Calu3 (cell line): ENCODE measurements around the gene RUBCN. TPM values are rescaled to one million over a fixed set of nuclear protein-coding genes. Genes with fewer than 3 reads are reported as not detected.

Experiments
- BruUV-seq: library from RNA; stranded (reverse); fragments of 400-500 nt; replicated peaks from 2 replicates; lab custom pipeline; 2021; lab: Mats Ljungman, UMichigan
- CTCF ChIA-PET: fragments of 300-600 bp; sonication (Branson Sonifier 250); formaldehyde crosslinking; loops from one replicate; lab custom pipeline; 2022; ENCODE audit warnings: antibody characterized with exemption; lab: Charles Lee
- DNase-seq: peaks from one replicate; pipeline ENCODE4 v3.0.0; 2022
- H3K27ac Mint-ChIP-seq: one replicate; pipeline ENCODE4 v1.8.0; 2022; ENCODE audit warnings: mixed read lengths; ENCODE audit not compliant: unreplicated experiment
- H3K27me3 Mint-ChIP-seq: one replicate; pipeline ENCODE4 v1.8.0; 2022; ENCODE audit warnings: mixed read lengths; ENCODE audit not compliant: unreplicated experiment
- H3K36me3 Mint-ChIP-seq: one replicate; pipeline ENCODE4 v1.8.0; 2022; ENCODE audit warnings: mild to moderate bottlenecking, moderate library complexity, mixed read lengths; ENCODE audit not compliant: insufficient read depth, unreplicated experiment
- H3K4me1 Mint-ChIP-seq: one replicate; pipeline ENCODE4 v1.8.0; 2022; ENCODE audit warnings: mild to moderate bottlenecking, low read depth, mixed read lengths; ENCODE audit not compliant: unreplicated experiment
- H3K4me3 Mint-ChIP-seq: one replicate; pipeline ENCODE4 v1.8.0; 2022; ENCODE audit warnings: mild to moderate bottlenecking, low read depth, moderate library complexity, mixed read lengths; ENCODE audit not compliant: unreplicated experiment
- H3K9me3 Mint-ChIP-seq: one replicate; pipeline ENCODE4 v1.8.0; 2022; ENCODE audit warnings: low read depth, mixed read lengths; ENCODE audit not compliant: unreplicated experiment
- intact Hi-C: fragments of 100-400 bp; cut with micrococcal nuclease; formaldehyde crosslinking; loops from one replicate; pipeline ENCODE4 v1.10.0; 2022; ENCODE audit not compliant: unreplicated experiment
- total RNA-seq: library from RNA; stranded (reverse); gene quantifications from 2 replicates; pipeline ENCODE4 v1.2.3, GENCODE V29; 2022
- TF ChIP-seq, protein P1 (sequence below): fragments of 200-600 bp; IDR thresholded peaks from one replicate; pipeline ENCODE4 v1.8.0; 2022; ENCODE audit warnings: antibody characterized with exemption; ENCODE audit not compliant: unreplicated experiment

Gene RUBCN
- total RNA-seq, 1 experiment from 2014 or later, result 22.9 TPM

DNA sequence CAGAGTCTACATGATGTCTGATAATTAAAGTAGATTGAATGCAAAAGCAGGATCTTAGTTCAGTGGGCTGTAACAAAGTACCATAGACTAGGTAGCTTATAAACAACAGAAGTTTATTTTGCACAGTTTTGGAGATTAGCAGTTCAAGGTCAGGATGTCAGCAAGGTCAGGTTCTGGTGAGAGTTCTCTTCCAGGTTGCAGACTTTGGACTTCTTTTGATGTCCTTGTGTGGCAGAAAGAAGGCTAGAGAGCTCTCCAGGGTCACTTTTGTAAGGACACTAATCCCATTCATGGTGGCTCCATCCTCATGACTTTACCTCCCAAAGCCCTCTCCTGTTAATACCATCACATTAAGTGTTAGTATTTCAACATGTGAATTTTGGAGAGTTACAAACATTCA, 25.1 kb upstream of the RUBCN start:
- Mint-ChIP-seq H3K27ac (no peak overlapping the region), H3K36me3 (no peaks in the 10 kb centered on the region), H3K27me3 (no peaks in the 10 kb centered on the region), H3K9me3 (no peaks in the 10 kb centered on the region), H3K4me3 (no peak overlapping the region), H3K4me1 (no peaks in the 10 kb centered on the region)
- no peak for DNase-seq
- intact Hi-C loops, result no loop called here
- BruUV-seq, result no TSS peak
- TF ChIP-seq, protein P1, sequence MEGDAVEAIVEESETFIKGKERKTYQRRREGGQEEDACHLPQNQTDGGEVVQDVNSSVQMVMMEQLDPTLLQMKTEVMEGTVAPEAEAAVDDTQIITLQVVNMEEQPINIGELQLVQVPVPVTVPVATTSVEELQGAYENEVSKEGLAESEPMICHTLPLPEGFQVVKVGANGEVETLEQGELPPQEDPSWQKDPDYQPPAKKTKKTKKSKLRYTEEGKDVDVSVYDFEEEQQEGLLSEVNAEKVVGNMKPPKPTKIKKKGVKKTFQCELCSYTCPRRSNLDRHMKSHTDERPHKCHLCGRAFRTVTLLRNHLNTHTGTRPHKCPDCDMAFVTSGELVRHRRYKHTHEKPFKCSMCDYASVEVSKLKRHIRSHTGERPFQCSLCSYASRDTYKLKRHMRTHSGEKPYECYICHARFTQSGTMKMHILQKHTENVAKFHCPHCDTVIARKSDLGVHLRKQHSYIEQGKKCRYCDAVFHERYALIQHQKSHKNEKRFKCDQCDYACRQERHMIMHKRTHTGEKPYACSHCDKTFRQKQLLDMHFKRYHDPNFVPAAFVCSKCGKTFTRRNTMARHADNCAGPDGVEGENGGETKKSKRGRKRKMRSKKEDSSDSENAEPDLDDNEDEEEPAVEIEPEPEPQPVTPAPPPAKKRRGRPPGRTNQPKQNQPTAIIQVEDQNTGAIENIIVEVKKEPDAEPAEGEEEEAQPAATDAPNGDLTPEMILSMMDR, result no peak
- CTCF ChIA-PET, result interaction anchor here (0.5 to 0.6 kb wide), 2 partner anchors 12 to 35 kb away, joined by 3 to 4 read pairs; no protein-coding TSS in a partner anchor

DNA sequence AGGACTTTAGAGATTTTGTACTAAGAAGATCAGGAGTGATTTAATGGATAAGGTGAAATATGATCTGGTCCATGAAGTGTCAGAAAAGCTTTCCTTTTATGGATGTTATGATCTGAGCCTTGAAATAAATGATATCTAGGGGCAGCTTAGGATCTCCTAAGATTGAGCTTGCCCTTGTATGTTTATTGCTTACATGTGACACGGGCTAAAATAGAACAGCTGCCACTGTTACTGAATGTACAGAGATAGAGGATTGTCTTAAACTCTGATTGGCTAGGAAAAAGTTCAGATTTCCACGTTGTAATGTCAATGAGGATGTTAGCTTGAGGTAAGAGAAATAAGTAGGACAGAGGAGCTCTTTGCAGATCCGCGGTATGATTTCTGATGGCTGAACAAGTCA, 21.8 kb upstream of the RUBCN start:
- Mint-ChIP-seq H3K4me1 (no peaks in the 10 kb centered on the region), H3K36me3 (no peaks in the 10 kb centered on the region), H3K9me3 (no peaks in the 10 kb centered on the region), H3K27me3 (no peaks in the 10 kb centered on the region), H3K27ac (no peak overlapping the region), H3K4me3 (no peak overlapping the region)
- intact Hi-C loops, result no loop called here
- BruUV-seq, result no TSS peak
- CTCF ChIA-PET, result no interaction called here
- no peak for DNase-seq
- TF ChIP-seq, protein P1, result no peak

DNA sequence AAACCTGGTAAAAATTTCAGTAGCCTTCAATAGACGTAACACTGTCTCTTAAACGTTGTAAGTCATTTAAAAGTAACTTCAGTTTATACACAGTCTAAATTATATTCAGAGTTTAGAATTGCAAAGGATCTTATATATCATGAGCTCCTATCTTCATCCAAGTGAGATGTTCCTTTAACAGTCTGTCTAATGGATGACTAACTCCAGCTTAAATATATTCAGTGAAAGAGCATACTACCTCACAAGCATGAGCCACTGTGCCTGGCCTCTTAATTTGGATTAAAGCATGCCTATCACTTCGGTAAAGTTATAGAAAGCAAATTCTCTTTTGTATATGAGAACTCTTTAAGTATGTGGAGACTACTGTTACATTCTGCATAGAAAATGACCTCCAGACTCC, 20.0 kb upstream of the RUBCN start:
- no peaks in the 10 kb centered on the region for H3K4me1 Mint-ChIP-seq
- intact Hi-C loops, result no loop called here

DNA sequence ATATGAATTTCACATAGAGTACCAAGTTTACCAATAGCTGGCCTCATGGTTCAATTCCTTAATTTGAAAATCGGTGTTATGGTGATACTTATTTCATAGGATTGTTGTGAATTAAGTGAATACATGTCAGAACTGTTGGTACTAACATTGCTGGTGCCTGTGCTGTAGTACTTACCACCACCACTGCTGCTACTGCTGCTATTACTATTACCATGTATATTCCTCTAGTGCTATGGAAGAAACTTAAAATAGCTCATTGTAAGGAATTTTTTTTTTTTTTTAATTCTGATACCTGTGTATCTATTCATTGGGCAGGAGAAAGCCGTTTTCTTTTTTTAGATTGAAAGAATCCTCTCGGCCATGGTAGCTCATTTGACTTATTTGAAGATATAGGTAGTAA, 16.6 kb upstream of the RUBCN start:
- intact Hi-C loops, result no loop called here
- H3K9me3 Mint-ChIP-seq, result no peaks in the 10 kb centered on the region
- TF ChIP-seq, protein P1, result no peak
- BruUV-seq, result TSS peak; percentile 9
- peaks cover 30% of the 10 kb centered on the region for H3K36me3 Mint-ChIP-seq
- DNase-seq, result no peak
- CTCF ChIA-PET, result interaction anchor here (0.5 kb wide), 1 partner anchor 56 kb away, joined by 5 read pairs; no protein-coding TSS in a partner anchor
- H3K4me1 Mint-ChIP-seq, result peaks cover 13% of the 10 kb centered on the region
- H3K4me3 Mint-ChIP-seq, result no peak overlapping the region
- H3K27ac Mint-ChIP-seq, result no peak overlapping the region
- no peaks in the 10 kb centered on the region for H3K27me3 Mint-ChIP-seq

More for the DNA sequence above, 20.0 kb upstream of the RUBCN start:
- TF ChIP-seq, protein P1, result no peak
- H3K9me3 Mint-ChIP-seq, result no peaks in the 10 kb centered on the region
- BruUV-seq, result no TSS peak
- H3K4me3 Mint-ChIP-seq, result no peak overlapping the region
- no peak overlapping the region for H3K27ac Mint-ChIP-seq
- no peak for DNase-seq
- peaks cover 3% of the 10 kb centered on the region for H3K36me3 Mint-ChIP-seq
- H3K27me3 Mint-ChIP-seq, result no peaks in the 10 kb centered on the region
- CTCF ChIA-PET, result no interaction called here
